A673 (cell line): ENCODE data around the gene IRF6. TPM values are rescaled to one million over a fixed set of nuclear protein-coding genes. Genes with fewer than 3 reads are reported as not detected.
"Not testable (repeated sequence)": the region's sequence is repeated elsewhere in the genome, so short reads cannot be mapped to it uniquely, and the experiment has no call there.

Experiments used
- BruUV-seq: library from RNA; stranded (reverse); fragments of 400-500 nt; replicated peaks from 2 replicates; lab custom pipeline; 2021; lab: Mats Ljungman, UMichigan
- CTCF ChIA-PET: fragments of 300-600 bp; sonication (Branson Sonifier 250); formaldehyde crosslinking; loops from one replicate; lab custom pipeline; 2022; ENCODE audit warnings: antibody characterized with exemption; lab: Charles Lee
- POLR2A ChIA-PET: fragments of 300-600 bp; sonication (Branson Sonifier 250); formaldehyde crosslinking; loops from one replicate; lab custom pipeline; 2022; ENCODE audit warnings: antibody characterized with exemption; ENCODE audit not compliant: low non-redundant PET; lab: Charles Lee
- DNase-seq: peaks from one replicate; pipeline ENCODE4 v3.0.0-alpha.2; 2015; ENCODE audit warnings: low spot score
- H3K27ac ChIP-seq: fragments of 200-600 bp; sonication (generic); 2 replicates; pipeline ENCODE4 v1.5.1; 2016; ENCODE audit warnings: mixed run types, low read depth, mild to moderate bottlenecking, mixed read lengths, antibody characterized with exemption, low read length; ENCODE audit not compliant: poor library complexity, severe bottlenecking
- H3K27me3 ChIP-seq: fragments of 200-600 bp; sonication (generic); replicated peaks from 2 replicates; pipeline ENCODE4 v1.6.1; 2017; ENCODE audit warnings: mixed run types, low read depth, mild to moderate bottlenecking, mixed read lengths, antibody characterized with exemption, low read length; ENCODE audit not compliant: insufficient read depth, poor library complexity
- H3K36me3 ChIP-seq: fragments of 200-600 bp; sonication (generic); 2 replicates; pipeline ENCODE4 v1.6.1; 2016; ENCODE audit warnings: mixed run types, mild to moderate bottlenecking, mixed read lengths, antibody characterized with exemption, low read length; ENCODE audit not compliant: insufficient read depth, poor library complexity, severe bottlenecking
- H3K4me1 ChIP-seq: fragments of 200-600 bp; sonication (generic); 2 replicates; pipeline ENCODE4 v1.6.1; 2017; ENCODE audit warnings: mixed run types, mild to moderate bottlenecking, mixed read lengths, antibody characterized with exemption, low read length; ENCODE audit not compliant: insufficient read depth, poor library complexity, severe bottlenecking
- H3K4me3 ChIP-seq: fragments of 200-600 bp; sonication (generic); 2 replicates; pipeline ENCODE4 v1.5.1; 2016; ENCODE audit warnings: low read depth, mixed run types, mild to moderate bottlenecking, mixed read lengths, low read length; ENCODE audit not compliant: poor library complexity, severe bottlenecking
- H3K9me3 ChIP-seq: fragments of 200-600 bp; sonication (generic); 2 replicates; pipeline ENCODE4 v1.6.1; 2016; ENCODE audit warnings: mixed run types, low read depth, mild to moderate bottlenecking, mixed read lengths, antibody characterized with exemption, low read length; ENCODE audit not compliant: poor library complexity, severe bottlenecking
- EZH2 ChIP-seq: fragments of 200-600 bp; sonication (generic); IDR thresholded peaks from 2 replicates; pipeline ENCODE4 v1.6.1; 2017; ENCODE audit warnings: borderline replicate concordance, low read depth, mild to moderate bottlenecking, mixed read lengths, antibody characterized with exemption, low read length; ENCODE audit not compliant: poor library complexity, severe bottlenecking
- intact Hi-C: fragments of 100-400 bp; cut with micrococcal nuclease; formaldehyde crosslinking; loops from one replicate; pipeline ENCODE4 v1.10.0; 2022; ENCODE audit not compliant: unreplicated experiment
- total RNA-seq: library from RNA; stranded (reverse); gene quantifications from 2 replicates; pipeline ENCODE4 v1.2.3, GENCODE V29; 2021
- TF ChIP-seq, protein P1 (sequence below): fragments of 300-800, 200-600 bp; sonication (generic); conservative IDR thresholded peaks from 2 replicates; pipeline ENCODE4 v1.5.1; 2017; ENCODE audit warnings: low read depth, mild to moderate bottlenecking, antibody characterized with exemption, low read length, moderate library complexity, mixed read lengths

Gene IRF6
- total RNA-seq, 1 experiment from 2014 or later, result 0.17 TPM

DNA sequence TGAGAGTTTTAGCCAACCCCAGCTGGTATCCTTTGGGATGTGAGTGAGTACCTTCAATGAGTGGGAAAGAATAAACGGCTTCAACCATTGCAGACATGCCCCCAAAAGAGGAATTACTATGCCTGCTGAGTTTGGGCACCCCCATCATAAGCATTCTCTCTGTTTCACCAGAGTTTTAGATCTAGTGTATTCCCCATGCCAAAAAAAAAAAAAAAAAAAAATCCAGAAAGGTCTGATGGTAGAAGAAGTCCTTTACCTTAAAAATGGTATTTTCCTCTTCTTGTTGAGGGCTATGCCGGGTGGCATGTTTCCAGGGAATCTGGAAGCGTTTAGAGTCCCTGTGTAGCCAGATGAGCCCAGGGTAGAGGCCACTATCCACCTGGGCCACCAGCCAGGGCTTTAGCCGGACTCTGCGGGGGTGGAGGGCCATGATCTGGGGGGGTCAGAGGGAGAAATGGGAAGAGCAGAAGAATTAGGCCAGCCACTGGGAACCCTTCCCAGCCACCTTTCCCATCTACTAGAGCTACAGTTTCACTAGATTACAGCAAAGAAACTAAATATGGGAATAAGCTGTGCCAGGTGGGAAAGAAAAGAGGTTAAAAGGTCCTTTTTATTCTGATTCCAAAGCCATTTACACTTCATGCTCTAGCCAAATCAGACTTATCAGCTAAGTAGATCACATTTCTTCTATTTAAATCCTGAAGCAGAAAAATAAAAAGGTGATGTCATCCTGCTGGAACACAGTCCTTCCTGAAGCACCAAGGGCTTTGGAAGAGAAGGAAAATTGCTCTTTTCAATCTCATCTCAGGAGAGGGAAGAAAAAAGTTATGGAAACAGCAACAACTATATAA is 4.7 kb downstream of the IRF6 start:
- TF ChIP-seq EZH2, result no peak
- TF ChIP-seq, protein P1, sequence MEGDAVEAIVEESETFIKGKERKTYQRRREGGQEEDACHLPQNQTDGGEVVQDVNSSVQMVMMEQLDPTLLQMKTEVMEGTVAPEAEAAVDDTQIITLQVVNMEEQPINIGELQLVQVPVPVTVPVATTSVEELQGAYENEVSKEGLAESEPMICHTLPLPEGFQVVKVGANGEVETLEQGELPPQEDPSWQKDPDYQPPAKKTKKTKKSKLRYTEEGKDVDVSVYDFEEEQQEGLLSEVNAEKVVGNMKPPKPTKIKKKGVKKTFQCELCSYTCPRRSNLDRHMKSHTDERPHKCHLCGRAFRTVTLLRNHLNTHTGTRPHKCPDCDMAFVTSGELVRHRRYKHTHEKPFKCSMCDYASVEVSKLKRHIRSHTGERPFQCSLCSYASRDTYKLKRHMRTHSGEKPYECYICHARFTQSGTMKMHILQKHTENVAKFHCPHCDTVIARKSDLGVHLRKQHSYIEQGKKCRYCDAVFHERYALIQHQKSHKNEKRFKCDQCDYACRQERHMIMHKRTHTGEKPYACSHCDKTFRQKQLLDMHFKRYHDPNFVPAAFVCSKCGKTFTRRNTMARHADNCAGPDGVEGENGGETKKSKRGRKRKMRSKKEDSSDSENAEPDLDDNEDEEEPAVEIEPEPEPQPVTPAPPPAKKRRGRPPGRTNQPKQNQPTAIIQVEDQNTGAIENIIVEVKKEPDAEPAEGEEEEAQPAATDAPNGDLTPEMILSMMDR, result no peak
- peaks cover 5% of the 10 kb centered on the region for H3K4me1 ChIP-seq

DNA sequence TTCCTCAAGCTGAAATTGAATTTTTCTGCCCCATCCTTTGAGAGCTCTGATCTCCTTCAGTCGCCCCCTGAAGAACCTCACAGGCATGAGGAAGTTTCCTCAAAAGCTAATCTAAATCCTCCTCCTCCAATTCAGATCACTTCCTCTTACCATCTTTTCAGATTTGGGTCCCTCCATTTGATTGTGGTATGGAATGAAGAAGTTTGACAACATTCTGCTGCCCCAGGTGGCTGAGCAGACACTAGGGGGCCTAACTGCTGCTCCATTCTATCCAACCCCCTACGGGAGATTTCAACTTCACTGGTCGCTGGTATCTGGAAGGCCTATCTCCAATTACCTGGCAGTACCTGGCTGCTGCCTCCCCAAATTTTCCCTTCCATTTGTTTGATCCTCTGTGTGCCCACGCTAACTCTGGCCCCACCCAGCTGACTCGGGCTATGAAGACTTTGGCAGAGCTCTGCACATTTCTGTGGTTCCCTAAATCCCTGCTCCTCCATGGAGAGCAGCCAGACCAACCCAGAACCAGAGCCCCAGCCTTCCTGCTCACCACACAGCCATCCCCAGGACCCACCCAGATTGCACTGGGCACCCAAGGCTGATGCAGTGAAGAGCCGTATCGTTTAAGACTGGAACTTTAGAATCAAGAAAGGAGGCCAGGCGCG is 7.8 kb downstream of the IRF6 start:
- Histone ChIP-seq H3K27me3 (peaks cover 3% of the 10 kb centered on the region), H3K27ac (no peak overlapping the region), H3K36me3 (no peaks in the 10 kb centered on the region), H3K4me3 (no peak overlapping the region), H3K9me3 (no peaks in the 10 kb centered on the region), H3K4me1 (no peaks in the 10 kb centered on the region)
- intact Hi-C loops, result no loop called here
- CTCF ChIA-PET, result no interaction called here
- no TSS peak for BruUV-seq
- POLR2A ChIA-PET, result no interaction called here
- no peak for DNase-seq
- TF ChIP-seq EZH2, result no peak
- TF ChIP-seq, protein P1, result peak; percentile 44

More for the DNA sequence above, 4.7 kb downstream of the IRF6 start:
- H3K36me3 ChIP-seq, result no peaks in the 10 kb centered on the region
- ChIA-PET POLR2A (no interaction called here), CTCF (no interaction called here)
- H3K27ac ChIP-seq, result no peak overlapping the region
- intact Hi-C loops, result no loop called here
- no peak for DNase-seq
- H3K9me3 ChIP-seq, result no peaks in the 10 kb centered on the region
- no TSS peak for BruUV-seq
- H3K4me3 ChIP-seq, result no peak overlapping the region
- no peaks in the 10 kb centered on the region for H3K27me3 ChIP-seq

DNA sequence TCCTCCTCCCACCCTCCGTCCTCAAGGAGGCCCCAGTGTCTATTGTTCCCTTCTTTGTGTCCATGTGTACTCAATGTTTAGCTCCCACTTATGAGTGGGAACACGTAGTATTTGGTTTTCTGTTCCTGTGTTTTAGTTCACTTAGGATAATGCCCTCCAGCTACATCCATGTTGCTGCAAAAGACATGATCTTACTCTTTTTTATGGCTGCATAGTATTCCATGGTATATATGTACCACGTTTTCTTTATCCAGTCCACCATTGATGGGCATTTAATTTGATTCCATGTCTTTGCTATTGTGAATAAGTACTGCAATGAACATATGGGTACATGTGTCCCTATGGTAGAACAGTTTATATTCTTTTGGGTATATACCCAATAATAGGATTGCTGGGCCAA is 12.2 kb downstream of the IRF6 start:
- intact Hi-C loops, BruUV-seq, CTCF ChIA-PET, H3K4me3 ChIP-seq, POLR2A ChIA-PET, H3K9me3 ChIP-seq, H3K27ac ChIP-seq, DNase-seq, H3K36me3 ChIP-seq, H3K4me1 ChIP-seq: not testable (repeated sequence)
- H3K27me3 ChIP-seq, result peaks cover 24% of the 10 kb centered on the region
